AG10803 (cell line): ENCODE measurements around the gene PLA2G2F.
A peak's percentile ranks its signal among the peaks of the same experiment; 100 is the strongest.

ENCODE experiments used
- DNase-seq: peaks from one replicate; pipeline ENCODE4 v3.0.0; 2010; ENCODE audit warnings: low read depth
- H3K4me3 ChIP-seq: 2 replicates; pipeline ENCODE4 v1.5.1; 2011; ENCODE audit warnings: mild to moderate bottlenecking, low read length, control low read depth
- CTCF ChIP-seq: conservative IDR thresholded peaks from 2 replicates; pipeline ENCODE4 v1.5.1; 2011; ENCODE audit warnings: mild to moderate bottlenecking, low read length, control low read depth, inconsistent platforms

Gene PLA2G2F

GRCh38 chr1:20138961-20139550 lies at the start of gene PLA2G2F:
Gene PLA2G2F, plus strand, starts transcription at chr1:20139323. Its CDS starts 105 bp downstream, at chr1:20139428.
- no peak for DNase-seq
- TF ChIP-seq CTCF = no peak
- H3K4me3 ChIP-seq = no peak within 1 kb of the TSS

- DNase-seq = no peak
- no peak overlapping the region for H3K4me3 ChIP-seq
- no peak for TF ChIP-seq CTCF
These were observed 49.6 kb upstream of the PLA2G2F start for GRCh38 chr1:20089328-20090077.

- no peak for DNase-seq
- no peak for TF ChIP-seq CTCF
- no peak overlapping the region for H3K4me3 ChIP-seq
These were observed 49.0 kb upstream of the PLA2G2F start for GRCh38 chr1:20090119-20090518.

- no peak for TF ChIP-seq CTCF
- no peak overlapping the region for H3K4me3 ChIP-seq
- DNase-seq = no peak
These were observed 48.5 kb upstream of the PLA2G2F start for GRCh38 chr1:20090641-20091040.

- H3K4me3 ChIP-seq = no peak overlapping the region
- TF ChIP-seq CTCF = no peak
- DNase-seq = no peak
These were observed 45.8 kb upstream of the PLA2G2F start for GRCh38 chr1:20093303-20093702.

- no peak overlapping the region for H3K4me3 ChIP-seq
- DNase-seq = peak; percentile 64
- TF ChIP-seq CTCF = no peak
These were observed 45.2 kb upstream of the PLA2G2F start for GRCh38 chr1:20093940-20094391.
